Activated CD8-positive, alpha-beta memory T cell treated with anti-CD3 and anti-CD28 coated beads, Interleukin-2, amount 10 ng/mL, durations not matched to agents 7 days and 5 days (primary cell): ENCODE measurements around the gene SUZ12. TPM values are rescaled to one million over a fixed set of nuclear protein-coding genes. Genes with fewer than 3 reads are reported as not detected.
"Not testable (repeated sequence)": the region's sequence is repeated elsewhere in the genome, so short reads cannot be mapped to it uniquely, and the experiment has no call there.

ENCODE experiments used
- ATAC-seq: fragments of 150-1000 bp; cut with Tn5 transposase; one replicate; pipeline ENCODE4 v1.10.0; 2021; ENCODE audit warnings: moderate library complexity
- CTCF ChIA-PET: fragments of 350-600 bp; sonication (Branson Sonifier 250); formaldehyde crosslinking; loops from one replicate; lab custom pipeline; 2021; ENCODE audit warnings: antibody characterized with exemption; lab: Charles Lee
- DNase-seq: peaks from one replicate; pipeline ENCODE4 v3.0.0-alpha.2; 2020
- H3K27ac Mint-ChIP-seq: one replicate; pipeline ENCODE4 v1.8.0; 2021; ENCODE audit warnings: mild to moderate bottlenecking, mixed read lengths
- H3K27me3 Mint-ChIP-seq: one replicate; pipeline ENCODE4 v1.8.0; 2021; ENCODE audit warnings: mixed read lengths
- H3K36me3 Mint-ChIP-seq: one replicate; pipeline ENCODE4 v1.8.0; 2021; ENCODE audit warnings: mild to moderate bottlenecking, mixed read lengths
- H3K4me1 Mint-ChIP-seq: one replicate; pipeline ENCODE4 v1.8.0; 2021; ENCODE audit warnings: mixed read lengths
- H3K4me3 Mint-ChIP-seq: one replicate; pipeline ENCODE4 v1.8.0; 2021; ENCODE audit warnings: mild to moderate bottlenecking, moderate library complexity, mixed read lengths
- H3K9me3 Mint-ChIP-seq: one replicate; pipeline ENCODE4 v1.8.0; 2022; ENCODE audit warnings: low read depth, mixed read lengths
- total RNA-seq, 2 experiments: library from RNA; stranded (reverse); gene quantifications; one replicate each; pipeline ENCODE4 v1.2.3, GENCODE V29; 2021

SUZ12 gene
- total RNA-seq, result 10 to 100 TPM; 70.3 to 80.9 TPM

- H3K9me3 Mint-ChIP-seq, H3K27me3 Mint-ChIP-seq: not testable (repeated sequence)
- Mint-ChIP-seq H3K27ac (peak within 1 kb of the TSS; percentile 86), H3K4me1 (peaks cover 22% of the 10 kb centered on the region), H3K36me3 (peaks cover 17% of the 10 kb centered on the region), H3K4me3 (peak within 1 kb of the TSS; percentile 82)
- CTCF ChIA-PET, result interaction anchor here (1.0 to 2.8 kb wide), 4 partner anchors 10 to 202 kb away, joined by 4 to 11 read pairs (median 8); partner anchors contain the start of genes LRRC37B and UTP6
- DNase-seq (peak; percentile 90), ATAC-seq (peak; percentile 96)
Measured at GRCh38 chr17:31936615-31937609, at the start of gene SUZ12. TSS of gene SUZ12 (plus strand) at chr17:31937007. CDS start at chr17:31937247, 240 bp downstream.

DNA sequence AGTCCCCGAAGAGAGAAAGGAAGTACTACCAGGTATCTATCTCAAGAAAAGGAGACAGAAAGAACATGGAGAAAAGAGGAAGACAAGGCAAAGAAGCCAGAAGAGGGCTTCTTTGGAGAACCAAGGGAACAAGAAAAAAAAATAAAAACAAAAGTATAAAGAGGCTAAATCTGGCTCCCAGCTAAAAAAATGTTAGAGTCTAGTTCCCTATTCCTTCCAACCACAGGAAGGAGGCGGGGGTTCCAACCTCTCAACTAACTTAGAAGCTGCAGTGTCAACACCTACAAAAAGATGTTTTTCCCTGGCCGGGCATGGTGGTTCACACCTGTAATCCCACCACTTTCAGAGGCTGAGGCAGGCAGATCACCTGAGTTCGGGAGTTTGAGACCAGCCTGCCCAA lies 48.7 kb upstream of the SUZ12 start:
- ATAC-seq (no peak), DNase-seq (no peak)
- CTCF ChIA-PET, result interaction anchor here (0.8 to 1.2 kb wide), 2 partner anchors 13 to 17 kb away, joined by 3 read pairs; partner anchors contain the start of gene UTP6
- Mint-ChIP-seq H3K9me3 (no peaks in the 10 kb centered on the region), H3K27ac (no peak overlapping the region), H3K4me1 (peaks cover 3% of the 10 kb centered on the region), H3K27me3 (no peaks in the 10 kb centered on the region), H3K4me3 (no peak overlapping the region), H3K36me3 (peaks cover 43% of the 10 kb centered on the region)

DNA sequence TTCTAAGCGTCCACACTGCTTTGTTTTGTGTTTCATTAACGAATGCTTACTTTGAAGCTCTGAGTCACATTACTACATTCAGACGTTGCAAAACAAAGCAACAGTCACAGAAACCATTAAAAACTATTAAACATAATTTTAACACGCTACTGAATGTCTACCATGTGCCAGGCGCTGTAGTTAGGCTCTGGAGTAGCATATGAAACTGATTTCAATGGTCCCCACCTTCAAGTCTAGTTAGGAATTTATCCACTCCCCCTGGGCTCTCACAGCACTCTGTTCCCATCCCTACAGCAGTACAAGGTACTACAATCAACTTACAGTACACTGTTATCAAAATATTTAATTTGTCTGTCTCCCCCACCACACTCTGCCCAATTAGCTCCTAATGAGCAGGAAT lies 35.9 kb upstream of the SUZ12 start:
- no peak for DNase-seq
- Mint-ChIP-seq H3K27me3 (no peaks in the 10 kb centered on the region), H3K4me1 (peaks cover 22% of the 10 kb centered on the region), H3K36me3 (peaks cover 10% of the 10 kb centered on the region), H3K27ac (no peak overlapping the region), H3K9me3 (no peaks in the 10 kb centered on the region), H3K4me3 (no peak overlapping the region)
- no peak for ATAC-seq
- CTCF ChIA-PET, result interaction anchor here (0.7 to 1.8 kb wide), 9 partner anchors 12 to 106 kb away, joined by 3 to 10 read pairs (median 4); partner anchors contain the start of genes LRRC37B and SUZ12

GRCh38 chr17:31902693-31903092 lies 34.1 kb upstream of the SUZ12 start:
- peaks cover 3% of the 10 kb centered on the region for H3K36me3 Mint-ChIP-seq
- no peaks in the 10 kb centered on the region for H3K9me3 Mint-ChIP-seq
- CTCF ChIA-PET, result interaction anchor here (0.8 to 2.7 kb wide), 6 partner anchors 17 to 237 kb away, joined by 3 to 9 read pairs (median 4); partner anchors contain the start of gene SUZ12
- peaks cover 11% of the 10 kb centered on the region for H3K27me3 Mint-ChIP-seq
- peak overlapping the region; percentile 61 for H3K27ac Mint-ChIP-seq
- DNase-seq (no peak), ATAC-seq (no peak)
- H3K4me1 Mint-ChIP-seq, result peaks cover 24% of the 10 kb centered on the region
- peak overlapping the region; percentile 22 for H3K4me3 Mint-ChIP-seq

DNA sequence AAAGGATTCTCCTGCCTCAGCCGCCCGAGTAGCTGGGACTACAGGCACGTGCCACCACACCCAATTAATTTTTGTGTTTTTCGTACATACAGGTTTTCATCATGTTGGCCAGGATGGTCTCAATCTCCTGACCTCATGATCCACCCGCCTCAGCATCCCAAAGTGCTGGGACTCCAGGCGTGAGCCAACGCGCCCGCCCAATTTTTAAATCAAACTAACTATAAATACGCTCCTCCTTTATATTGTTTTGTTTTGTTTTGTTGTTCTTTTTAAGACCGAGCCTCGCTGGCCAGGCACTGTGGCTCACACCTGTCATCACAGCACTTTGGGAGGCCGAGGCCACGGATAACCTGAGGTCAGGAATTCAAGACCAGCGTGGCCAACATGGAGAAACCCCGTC lies 33.4 kb upstream of the SUZ12 start:
- H3K4me3 Mint-ChIP-seq, result no peak overlapping the region

GRCh38 chr17:31907342-31907962 lies 29.4 kb upstream of the SUZ12 start:
- H3K27ac Mint-ChIP-seq, result no peak overlapping the region
- no peak for ATAC-seq

More for the DNA sequence above, 33.4 kb upstream of the SUZ12 start:
- CTCF ChIA-PET, result interaction anchor here (0.8 to 2.7 kb wide), 4 partner anchors 16 to 24 kb away, joined by 3 to 7 read pairs (median 4); no protein-coding TSS in a partner anchor
- no peak overlapping the region for H3K27ac Mint-ChIP-seq
- DNase-seq (no peak), ATAC-seq (no peak)
- no peaks in the 10 kb centered on the region for H3K36me3 Mint-ChIP-seq
- H3K9me3 Mint-ChIP-seq, result no peaks in the 10 kb centered on the region
- peaks cover 17% of the 10 kb centered on the region for H3K27me3 Mint-ChIP-seq
- peaks cover 22% of the 10 kb centered on the region for H3K4me1 Mint-ChIP-seq

GRCh38 chr17:31908386-31908785 lies 28.4 kb upstream of the SUZ12 start:
- H3K4me3 Mint-ChIP-seq, result no peak overlapping the region
- no peaks in the 10 kb centered on the region for H3K36me3 Mint-ChIP-seq
- peaks cover 39% of the 10 kb centered on the region for H3K27me3 Mint-ChIP-seq
- H3K4me1 Mint-ChIP-seq, result peaks cover 8% of the 10 kb centered on the region
- H3K27ac Mint-ChIP-seq, result no peak overlapping the region
- CTCF ChIA-PET, result interaction anchor here (0.9 kb wide), 1 partner anchor 16 kb away, joined by 3 read pairs; no protein-coding TSS in a partner anchor
- H3K9me3 Mint-ChIP-seq, result no peaks in the 10 kb centered on the region
- ATAC-seq (no peak), DNase-seq (no peak)

More at GRCh38 chr17:31907342-31907962, 29.4 kb upstream of the SUZ12 start:
- peaks cover 12% of the 10 kb centered on the region for H3K4me1 Mint-ChIP-seq
- H3K27me3 Mint-ChIP-seq, result peaks cover 38% of the 10 kb centered on the region
- H3K4me3 Mint-ChIP-seq, result no peak overlapping the region
- H3K9me3 Mint-ChIP-seq, result no peaks in the 10 kb centered on the region
- no peak for DNase-seq
- H3K36me3 Mint-ChIP-seq, result no peaks in the 10 kb centered on the region
- CTCF ChIA-PET, result interaction anchor here (0.9 to 1.3 kb wide), 2 partner anchors 17 to 73 kb away, joined by 3 read pairs; no protein-coding TSS in a partner anchor

- not testable (repeated sequence) for H3K27ac Mint-ChIP-seq, H3K9me3 Mint-ChIP-seq, DNase-seq, H3K36me3 Mint-ChIP-seq, H3K4me3 Mint-ChIP-seq, ATAC-seq
- Mint-ChIP-seq H3K4me1 (peaks cover 10% of the 10 kb centered on the region), H3K27me3 (peaks cover 53% of the 10 kb centered on the region)
- CTCF ChIA-PET, result interaction anchor here (0.6 to 2.4 kb wide), 3 partner anchors 11 to 66 kb away, joined by 3 to 10 read pairs (median 6); partner anchors contain the start of gene UTP6
Measured at GRCh38 chr17:31912705-31913104, 24.1 kb upstream of the SUZ12 start.

DNA sequence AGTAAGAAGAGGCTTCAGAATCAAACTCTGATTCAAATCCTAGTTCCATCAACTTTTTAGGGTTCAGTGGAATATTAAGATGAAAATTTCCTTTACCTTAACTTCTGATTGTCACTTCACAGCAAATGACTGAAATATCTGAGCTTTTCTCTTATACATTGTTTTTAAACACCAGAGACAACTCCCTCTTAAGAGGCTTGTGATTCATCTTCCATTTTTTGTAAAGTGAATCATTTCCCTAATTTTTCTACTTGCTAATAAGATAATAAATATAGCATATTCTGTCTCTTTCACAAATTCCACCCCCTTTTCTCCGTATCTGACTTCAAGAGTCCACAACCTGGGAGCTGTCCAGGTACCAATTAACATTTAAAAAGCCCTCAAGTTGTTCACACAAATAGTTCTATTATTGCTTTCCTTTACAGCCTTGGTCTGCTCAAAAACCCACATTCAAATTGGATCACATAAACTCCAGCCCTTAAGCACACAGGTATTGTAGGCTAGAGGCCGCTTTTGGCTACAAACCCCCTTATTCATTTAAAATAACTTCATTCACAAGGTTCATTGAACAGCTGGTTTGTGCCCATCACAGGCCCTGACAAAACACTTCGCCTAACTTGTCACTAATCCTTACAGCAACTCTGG lies 21.2 kb upstream of the SUZ12 start:
- no peak overlapping the region for H3K4me3 Mint-ChIP-seq
- no peak overlapping the region for H3K27ac Mint-ChIP-seq
- H3K36me3 Mint-ChIP-seq, result no peaks in the 10 kb centered on the region
- H3K27me3 Mint-ChIP-seq, result peaks cover 57% of the 10 kb centered on the region
- DNase-seq, result no peak
- H3K4me1 Mint-ChIP-seq, result peaks cover 15% of the 10 kb centered on the region
- ATAC-seq, result no peak
- no peaks in the 10 kb centered on the region for H3K9me3 Mint-ChIP-seq
- CTCF ChIA-PET, result interaction anchor here (1.1 kb wide), 2 partner anchors 8 to 15 kb away, joined by 3 to 4 read pairs; partner anchors contain the start of gene UTP6

GRCh38 chr17:31916491-31917064 lies 20.2 kb upstream of the SUZ12 start:
- ATAC-seq, result no peak

DNA sequence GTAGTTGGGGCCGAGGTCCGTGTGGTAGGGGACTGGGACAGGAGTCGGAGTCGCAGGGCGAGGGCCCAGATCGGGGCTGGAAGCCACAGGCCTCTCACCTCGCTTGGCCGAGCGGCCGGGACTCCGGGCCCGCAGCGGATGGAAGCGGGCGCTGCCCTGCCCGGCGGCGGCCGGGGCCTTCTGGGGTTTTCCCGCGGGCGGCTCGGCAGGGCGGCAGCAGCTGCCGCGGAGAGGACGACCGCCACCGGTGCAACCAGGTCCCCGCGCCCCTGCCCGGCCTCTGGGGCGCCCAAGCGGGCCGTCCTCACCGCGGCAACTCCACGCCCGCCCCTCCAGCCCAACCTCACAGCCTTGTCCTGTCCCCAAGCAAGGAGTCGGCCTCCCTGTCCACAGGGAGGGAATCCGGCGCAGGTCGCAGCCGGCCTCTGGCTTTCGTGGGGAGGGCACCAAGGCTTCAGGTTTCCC lies 19.7 kb upstream of the SUZ12 start:
- DNase-seq (no peak), ATAC-seq (peak; percentile 30)
- Mint-ChIP-seq H3K4me1 (peaks cover 14% of the 10 kb centered on the region), H3K27ac (no peak overlapping the region), H3K36me3 (no peaks in the 10 kb centered on the region), H3K27me3 (peaks cover 52% of the 10 kb centered on the region), H3K4me3 (no peak overlapping the region), H3K9me3 (no peaks in the 10 kb centered on the region)
- CTCF ChIA-PET, result no interaction called here

More at GRCh38 chr17:31916491-31917064, 20.2 kb upstream of the SUZ12 start:
- Mint-ChIP-seq H3K27me3 (peaks cover 57% of the 10 kb centered on the region), H3K36me3 (no peaks in the 10 kb centered on the region), H3K27ac (no peak overlapping the region), H3K4me1 (peaks cover 15% of the 10 kb centered on the region), H3K4me3 (no peak overlapping the region), H3K9me3 (no peaks in the 10 kb centered on the region)
- DNase-seq, result no peak
- CTCF ChIA-PET, result interaction anchor here (1.1 kb wide), 1 partner anchor 16 kb away, joined by 4 read pairs; the partner anchor contains the start of gene UTP6

GRCh38 chr17:31917721-31918120 lies 19.1 kb upstream of the SUZ12 start:
- H3K9me3 Mint-ChIP-seq, ATAC-seq: not testable (repeated sequence)

More at GRCh38 chr17:31917721-31918120, 19.1 kb upstream of the SUZ12 start:
- H3K27ac Mint-ChIP-seq, H3K36me3 Mint-ChIP-seq, CTCF ChIA-PET, H3K4me3 Mint-ChIP-seq, DNase-seq: not testable (repeated sequence)
- Mint-ChIP-seq H3K4me1 (peaks cover 13% of the 10 kb centered on the region), H3K27me3 (peaks cover 48% of the 10 kb centered on the region)
